Gastrocnemius medialis (tissue), 4 donors: Measurements from ENCODE around the gene EGFLAM.

Experiments
- CTCF ChIP-seq, 5 experiments: fragments of 450-650 bp in 3 of 5; fragments of 200-600 bp in 2 of 5; sonication (generic) in 2 of 5; IDR thresholded peaks in 4 of 5; conservative IDR thresholded peaks in 1 of 5; 1 replicate in 4 of 5; 2 replicates in 1 of 5; pipeline ENCODE4 v1.5.1; 2016 to 2019; ENCODE audit warnings: antibody characterized with exemption in 5 of 5, mild to moderate bottlenecking in 3 of 5, moderate library complexity in 3 of 5
- POLR2A ChIP-seq, 2 donors: fragments of 450-650 bp; IDR thresholded peaks; one replicate each; pipeline ENCODE4 v1.6.1; 2017; ENCODE audit warnings: antibody characterized with exemption in 2 of 2, mild to moderate bottlenecking in 2 of 2, moderate library complexity in 2 of 2

GRCh38 chr5:38506302-38506701 is 247.9 kb downstream of the EGFLAM start:
- TF ChIP-seq POLR2A (IDR thresholded peaks at IDR 0.05) (no peak), CTCF (IDR thresholded peaks at IDR 0.05 in 4 of 5, conservative IDR thresholded peaks at IDR 0.05 in 1 of 5) (no peak)
